Activated CD8-positive, alpha-beta T cell treated with anti-CD3 and anti-CD28 coated beads for 36 hours (primary cell): ENCODE measurements around the gene VPS13D. TPM values are rescaled to one million over a fixed set of nuclear protein-coding genes. Genes with fewer than 3 reads are reported as not detected.

Experiments used
- ATAC-seq: fragments of 200-7000 bp; cut with Tn5 transposase; one replicate; pipeline ENCODE4 v1.10.0; 2021; ENCODE audit warnings: mild to moderate bottlenecking, moderate library complexity
- CTCF ChIA-PET: fragments of 350-600 bp; sonication (Branson Sonifier 250); formaldehyde crosslinking; loops from one replicate; lab custom pipeline; 2021; ENCODE audit warnings: antibody characterized with exemption; lab: Charles Lee
- POLR2A ChIA-PET: fragments of 350-600 bp; sonication (Branson Sonifier 250); formaldehyde crosslinking; loops from one replicate; lab custom pipeline; 2021; ENCODE audit warnings: antibody characterized with exemption; lab: Charles Lee
- DNase-seq: peaks from one replicate; pipeline ENCODE4 v3.0.0-alpha.2; 2020
- H3K27ac Mint-ChIP-seq: one replicate; pipeline ENCODE4 v1.8.0; 2021; ENCODE audit warnings: mild to moderate bottlenecking, mixed read lengths
- H3K27me3 Mint-ChIP-seq: one replicate; pipeline ENCODE4 v1.8.0; 2021; ENCODE audit warnings: mixed read lengths
- H3K36me3 Mint-ChIP-seq: one replicate; pipeline ENCODE4 v1.8.0; 2021; ENCODE audit warnings: low read depth, mixed read lengths
- H3K4me1 Mint-ChIP-seq: one replicate; pipeline ENCODE4 v1.8.0; 2021; ENCODE audit warnings: low read depth, mixed read lengths
- H3K4me3 Mint-ChIP-seq: one replicate; pipeline ENCODE4 v1.8.0; 2021; ENCODE audit warnings: mild to moderate bottlenecking, moderate library complexity, mixed read lengths
- H3K9me3 Mint-ChIP-seq: one replicate; pipeline ENCODE4 v1.8.0; 2021; ENCODE audit warnings: mixed read lengths
- CTCF ChIP-seq: fragments of 200-600 bp; IDR thresholded peaks from one replicate; pipeline ENCODE4 v1.8.0; 2022; ENCODE audit warnings: antibody characterized with exemption, mild to moderate bottlenecking
- intact Hi-C: fragments of 100-400 bp; cut with micrococcal nuclease; formaldehyde crosslinking; loops from one replicate; pipeline ENCODE4 v1.10.0; 2022
- total RNA-seq, 2 experiments: library from RNA; stranded (reverse); gene quantifications; one replicate each; pipeline ENCODE4 v1.2.3, GENCODE V29; 2021

The VPS13D gene
- total RNA-seq, 2 experiments from 2014 or later = 28.1 to 30.7 TPM

- Mint-ChIP-seq H3K9me3 (peaks cover 12% of the 10 kb centered on the region), H3K27me3 (no peaks in the 10 kb centered on the region), H3K36me3 (peaks cover 63% of the 10 kb centered on the region), H3K27ac (peak overlapping the region; percentile 60), H3K4me1 (peaks cover 87% of the 10 kb centered on the region), H3K4me3 (no peak overlapping the region)
- no peak for TF ChIP-seq CTCF
- intact Hi-C loops = no loop called here
- ATAC-seq (no peak), DNase-seq (no peak)
- CTCF ChIA-PET = no interaction called here
- POLR2A ChIA-PET = no interaction called here
Observed at GRCh38 chr1:12443151-12443550, 213.3 kb downstream of the VPS13D start.

GRCh38 chr1:12444329-12444841, 214.6 kb downstream of the VPS13D start:
- intact Hi-C loops = no loop called here
- Mint-ChIP-seq H3K4me3 (no peak overlapping the region), H3K4me1 (peaks cover 87% of the 10 kb centered on the region), H3K27me3 (no peaks in the 10 kb centered on the region), H3K27ac (peak overlapping the region; percentile 53), H3K36me3 (peaks cover 53% of the 10 kb centered on the region), H3K9me3 (peaks cover 8% of the 10 kb centered on the region)
- TF ChIP-seq CTCF = no peak
- DNase-seq (no peak), ATAC-seq (no peak)
- ChIA-PET CTCF (interaction anchor here (1.2 to 9.2 kb wide), 2 partner anchors 7 to 63 kb away, joined by 3 to 88 read pairs; no protein-coding TSS in a partner anchor), POLR2A (no interaction called here)

GRCh38 chr1:12445257-12445656, 215.4 kb downstream of the VPS13D start:
- CTCF ChIA-PET = interaction anchor here (1.2 to 9.2 kb wide), 3 partner anchors 8 to 214 kb away, joined by 3 to 88 read pairs (median 3); no protein-coding TSS in a partner anchor
- H3K4me1 Mint-ChIP-seq = peaks cover 86% of the 10 kb centered on the region
- H3K9me3 Mint-ChIP-seq = peaks cover 8% of the 10 kb centered on the region
- ATAC-seq (no peak), DNase-seq (no peak)
- H3K27me3 Mint-ChIP-seq = no peaks in the 10 kb centered on the region
- POLR2A ChIA-PET = interaction anchor here (10.0 kb wide), 1 partner anchor 8 kb away, joined by 141 read pairs; no protein-coding TSS in a partner anchor
- H3K36me3 Mint-ChIP-seq = peaks cover 55% of the 10 kb centered on the region
- no peak overlapping the region for H3K27ac Mint-ChIP-seq
- intact Hi-C loops = no loop called here
- no peak for TF ChIP-seq CTCF
- no peak overlapping the region for H3K4me3 Mint-ChIP-seq

GRCh38 chr1:12446593-12446992, 216.8 kb downstream of the VPS13D start:
- intact Hi-C loops = no loop called here
- H3K36me3 Mint-ChIP-seq = peaks cover 59% of the 10 kb centered on the region
- TF ChIP-seq CTCF = no peak
- ATAC-seq = no peak
- H3K4me3 Mint-ChIP-seq = no peak overlapping the region
- peaks cover 8% of the 10 kb centered on the region for H3K9me3 Mint-ChIP-seq
- H3K27ac Mint-ChIP-seq = peak overlapping the region; percentile 47
- no peaks in the 10 kb centered on the region for H3K27me3 Mint-ChIP-seq
- CTCF ChIA-PET = interaction anchor here (0.9 to 9.2 kb wide), 3 partner anchors 10 to 145 kb away, joined by 3 to 88 read pairs (median 4); no protein-coding TSS in a partner anchor
- no peak for DNase-seq
- H3K4me1 Mint-ChIP-seq = peaks cover 89% of the 10 kb centered on the region
- POLR2A ChIA-PET = interaction anchor here (1.0 to 10.0 kb wide), 4 partner anchors 10 to 126 kb away, joined by 3 to 141 read pairs (median 4); no protein-coding TSS in a partner anchor

GRCh38 chr1:12447307-12447706, 217.5 kb downstream of the VPS13D start:
- Mint-ChIP-seq H3K9me3 (peaks cover 8% of the 10 kb centered on the region), H3K36me3 (peaks cover 64% of the 10 kb centered on the region), H3K4me3 (no peak overlapping the region), H3K27ac (peak overlapping the region; percentile 22), H3K27me3 (no peaks in the 10 kb centered on the region), H3K4me1 (peaks cover 92% of the 10 kb centered on the region)
- DNase-seq (no peak), ATAC-seq (no peak)
- no peak for TF ChIP-seq CTCF
- intact Hi-C loops = no loop called here
- POLR2A ChIA-PET = interaction anchor here (1.0 to 10.0 kb wide), 4 partner anchors 10 to 125 kb away, joined by 3 to 141 read pairs (median 4); no protein-coding TSS in a partner anchor
- CTCF ChIA-PET = interaction anchor here (0.9 to 9.2 kb wide), 7 partner anchors 10 to 212 kb away, joined by 3 to 88 read pairs (median 4); partner anchors contain the start of gene DHRS3
